Hepatocyte (in vitro differentiated cells): ENCODE results near the gene GRIN2C. TPM values are rescaled to one million over a fixed set of nuclear protein-coding genes. Genes with fewer than 3 reads are reported as not detected.

Experiments used
- DNase-seq: peaks from one replicate; pipeline ENCODE4 v3.0.0-alpha.2; 2016; ENCODE audit warnings: low spot score
- H2AFZ ChIP-seq: fragments of 200-600 bp; sonication (generic); 2 replicates; pipeline ENCODE4 v1.6.0; 2016; ENCODE audit warnings: antibody characterized with exemption, mild to moderate bottlenecking
- H3K27ac ChIP-seq: fragments of 200-600 bp; sonication (generic); 2 replicates; pipeline ENCODE4 v1.5.1; 2016; ENCODE audit warnings: mild to moderate bottlenecking
- H3K27me3 ChIP-seq: fragments of 200-600 bp; sonication (generic); 2 replicates; pipeline ENCODE4 v1.6.1; 2016
- H3K36me3 ChIP-seq: fragments of 200-600 bp; sonication (generic); replicated peaks from 2 replicates; pipeline ENCODE4 v1.5.1; 2016; ENCODE audit warnings: low read depth; ENCODE audit not compliant: insufficient read depth
- H3K4me1 ChIP-seq: fragments of 200-600 bp; sonication (generic); 2 replicates; pipeline ENCODE4 v1.5.1; 2016; ENCODE audit warnings: mild to moderate bottlenecking, moderate library complexity; ENCODE audit not compliant: insufficient read depth
- H3K4me2 ChIP-seq: fragments of 200-600 bp; sonication (generic); 2 replicates; pipeline ENCODE4 v1.6.0; 2016
- H3K4me3 ChIP-seq: fragments of 200-600 bp; sonication (generic); 2 replicates; pipeline ENCODE4 v1.5.1; 2016; ENCODE audit warnings: mild to moderate bottlenecking
- H3K79me2 ChIP-seq: fragments of 200-600 bp; sonication (generic); 2 replicates; pipeline ENCODE4 v1.6.0; 2017; ENCODE audit warnings: mild to moderate bottlenecking
- H3K9me2 ChIP-seq: fragments of 200-600 bp; sonication (generic); replicated peaks from 2 replicates; pipeline ENCODE4 v1.6.0; 2017; ENCODE audit warnings: mild to moderate bottlenecking; ENCODE audit not compliant: insufficient read depth
- H3K9me3 ChIP-seq: fragments of 200-600 bp; sonication (generic); 2 replicates; pipeline ENCODE4 v1.5.1; 2016; ENCODE audit warnings: low read depth, mild to moderate bottlenecking
- H4K20me1 ChIP-seq: fragments of 200-600 bp; sonication (generic); 2 replicates; pipeline ENCODE4 v1.6.0; 2016; ENCODE audit warnings: mild to moderate bottlenecking; ENCODE audit not compliant: insufficient read depth, poor library complexity, severe bottlenecking
- EZH2 ChIP-seq: fragments of 200-600 bp; sonication (generic); IDR thresholded peaks from 2 replicates; pipeline ENCODE4 v1.6.1; 2016; ENCODE audit warnings: antibody characterized with exemption, mild to moderate bottlenecking, borderline replicate concordance
- EZH2phosphoT487 ChIP-seq: fragments of 200-600 bp; sonication (generic); IDR thresholded peaks from one replicate; pipeline ENCODE4 v1.6.1; 2018; ENCODE audit warnings: antibody characterized with exemption, mild to moderate bottlenecking, low read depth, moderate library complexity; ENCODE audit not compliant: unreplicated experiment, severe bottlenecking
- WGBS: methylation state at CpG from one replicate; pipeline ENCODE4 v1.1.6; 2016; ENCODE audit warnings: low lambda C conversion rate; ENCODE audit errors: missing lambda C conversion rate; 5-methylcytosine and 5-hydroxymethylcytosine counted together
- polyA plus RNA-seq: library from polyadenylated mRNA; unstranded; fragments of >200 nt; fragmentation: Nextera tagmentation; extraction: Ambion mirVana; gene quantifications from 2 replicates; pipeline ENCODE4 v1.2.1, GENCODE V29; 2016
- total RNA-seq: library from RNA; depleted of rRNA; stranded (reverse); fragments of >200 nt; gene quantifications from 2 replicates; pipeline ENCODE4 v1.2.3, GENCODE V29; 2014
- TF ChIP-seq, protein P1 (sequence below): fragments of 200-600 bp; sonication (generic); IDR thresholded peaks from 2 replicates; pipeline ENCODE4 v1.5.1; 2016; ENCODE audit warnings: antibody characterized with exemption, mild to moderate bottlenecking; ENCODE audit not compliant: poor library complexity

GRIN2C gene
- total and polyA plus RNA-seq, 2 experiments from 2014 or later, result 0.27 TPM; not detected in 1

DNA sequence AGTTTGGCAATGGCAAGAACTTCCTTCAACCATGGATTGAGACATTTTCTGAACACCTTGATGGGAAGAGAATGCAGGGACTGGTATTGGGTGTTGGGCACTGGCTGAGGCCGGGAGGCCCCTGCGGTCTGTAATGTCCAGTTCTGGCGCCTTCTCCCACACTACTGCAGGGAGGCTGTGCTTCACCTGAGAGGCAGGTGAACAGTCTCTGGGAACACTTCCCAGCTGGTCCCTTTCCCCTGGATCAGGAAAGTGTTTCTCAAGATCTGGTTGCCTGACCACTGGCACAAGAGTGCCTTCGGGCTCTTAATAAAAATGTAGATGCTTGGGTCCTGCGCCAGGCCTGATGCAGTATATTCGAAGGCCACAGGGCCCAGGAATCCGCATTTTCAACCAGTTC lies 55.0 kb downstream of the GRIN2C start:
- no peaks in the 10 kb centered on the region for H3K27me3 ChIP-seq

GRCh38 chr17:74803971-74804370 lies 55.7 kb downstream of the GRIN2C start:
- TF ChIP-seq EZH2phosphoT487, result no peak
- TF ChIP-seq, protein P1, sequence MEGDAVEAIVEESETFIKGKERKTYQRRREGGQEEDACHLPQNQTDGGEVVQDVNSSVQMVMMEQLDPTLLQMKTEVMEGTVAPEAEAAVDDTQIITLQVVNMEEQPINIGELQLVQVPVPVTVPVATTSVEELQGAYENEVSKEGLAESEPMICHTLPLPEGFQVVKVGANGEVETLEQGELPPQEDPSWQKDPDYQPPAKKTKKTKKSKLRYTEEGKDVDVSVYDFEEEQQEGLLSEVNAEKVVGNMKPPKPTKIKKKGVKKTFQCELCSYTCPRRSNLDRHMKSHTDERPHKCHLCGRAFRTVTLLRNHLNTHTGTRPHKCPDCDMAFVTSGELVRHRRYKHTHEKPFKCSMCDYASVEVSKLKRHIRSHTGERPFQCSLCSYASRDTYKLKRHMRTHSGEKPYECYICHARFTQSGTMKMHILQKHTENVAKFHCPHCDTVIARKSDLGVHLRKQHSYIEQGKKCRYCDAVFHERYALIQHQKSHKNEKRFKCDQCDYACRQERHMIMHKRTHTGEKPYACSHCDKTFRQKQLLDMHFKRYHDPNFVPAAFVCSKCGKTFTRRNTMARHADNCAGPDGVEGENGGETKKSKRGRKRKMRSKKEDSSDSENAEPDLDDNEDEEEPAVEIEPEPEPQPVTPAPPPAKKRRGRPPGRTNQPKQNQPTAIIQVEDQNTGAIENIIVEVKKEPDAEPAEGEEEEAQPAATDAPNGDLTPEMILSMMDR, result no peak
- TF ChIP-seq EZH2, result no peak
- H3K9me3 ChIP-seq, result no peaks in the 10 kb centered on the region
- H3K27me3 ChIP-seq, result no peaks in the 10 kb centered on the region
- no peak overlapping the region for H2AFZ ChIP-seq
- WGBS, result 90% methylated on average over 5 of the region's 5 CpGs
- no peaks in the 10 kb centered on the region for H3K4me1 ChIP-seq
- no peak overlapping the region for H3K4me2 ChIP-seq
- H3K4me3 ChIP-seq, result no peak overlapping the region
- H3K9me2 ChIP-seq, result no peaks in the 10 kb centered on the region
- no peaks in the 10 kb centered on the region for H3K79me2 ChIP-seq
- H3K27ac ChIP-seq, result no peak overlapping the region
- no peak for DNase-seq
- no peaks in the 10 kb centered on the region for H4K20me1 ChIP-seq
- H3K36me3 ChIP-seq, result no peaks in the 10 kb centered on the region

More for the DNA sequence above, 55.0 kb downstream of the GRIN2C start:
- Histone ChIP-seq H3K79me2 (no peaks in the 10 kb centered on the region), H3K4me2 (no peak overlapping the region), H2AFZ (no peak overlapping the region), H3K27ac (no peak overlapping the region), H3K9me2 (no peaks in the 10 kb centered on the region), H3K4me1 (no peaks in the 10 kb centered on the region), H3K9me3 (no peaks in the 10 kb centered on the region), H3K36me3 (no peaks in the 10 kb centered on the region), H4K20me1 (no peaks in the 10 kb centered on the region), H3K4me3 (no peak overlapping the region)
- TF ChIP-seq EZH2phosphoT487, result no peak
- no peak for DNase-seq
- WGBS, result 97% methylated on average over 7 of the region's 7 CpGs

DNA sequence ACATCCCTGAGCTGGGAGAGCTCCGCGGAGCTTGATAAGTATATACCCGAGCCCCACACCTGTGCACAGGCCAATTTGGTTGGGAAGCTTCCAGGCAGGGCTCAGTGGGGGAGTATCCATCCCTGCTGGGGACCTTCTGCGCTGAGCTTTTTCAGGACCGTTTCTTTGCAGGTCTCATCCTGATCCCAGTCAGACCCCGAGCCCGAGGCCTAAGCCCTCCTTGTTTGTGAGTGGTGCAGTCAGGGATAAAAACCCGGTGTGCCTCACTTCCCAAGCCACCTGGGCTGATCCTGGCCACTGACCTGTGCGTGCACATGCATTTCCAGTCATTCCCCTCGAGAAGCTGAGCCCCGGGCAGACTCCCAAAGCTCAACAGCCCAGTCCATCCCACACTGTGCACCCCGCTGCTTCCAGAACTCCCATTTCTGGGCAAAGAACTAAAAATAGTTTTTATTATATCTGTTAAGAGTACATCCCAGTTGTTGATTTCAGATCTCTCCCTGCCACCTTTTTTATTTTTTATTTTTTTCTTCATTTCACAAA lies 56.2 kb downstream of the GRIN2C start:
- Histone ChIP-seq H3K27ac (no peak overlapping the region), H2AFZ (no peak overlapping the region), H3K36me3 (no peaks in the 10 kb centered on the region), H3K9me2 (no peaks in the 10 kb centered on the region), H3K9me3 (no peaks in the 10 kb centered on the region), H3K4me1 (no peaks in the 10 kb centered on the region), H3K79me2 (no peaks in the 10 kb centered on the region), H4K20me1 (no peaks in the 10 kb centered on the region), H3K27me3 (no peaks in the 10 kb centered on the region), H3K4me2 (no peak overlapping the region), H3K4me3 (no peak overlapping the region)
- 94% methylated on average over 12 of the region's 12 CpGs for WGBS
- TF ChIP-seq, protein P1, result no peak
- no peak for TF ChIP-seq EZH2
- TF ChIP-seq EZH2phosphoT487, result no peak
- DNase-seq, result no peak

GRCh38 chr17:74801896-74802295 lies 57.8 kb downstream of the GRIN2C start:
- no peaks in the 10 kb centered on the region for H3K9me3 ChIP-seq
- no peaks in the 10 kb centered on the region for H3K27me3 ChIP-seq
- 97% methylated on average over 8 of the region's 8 CpGs for WGBS
- H3K4me3 ChIP-seq, result no peak overlapping the region
- DNase-seq, result no peak
- no peaks in the 10 kb centered on the region for H3K36me3 ChIP-seq
- no peaks in the 10 kb centered on the region for H3K9me2 ChIP-seq
- H3K4me2 ChIP-seq, result no peak overlapping the region
- TF ChIP-seq EZH2phosphoT487 (no peak), EZH2 (no peak)
- H3K4me1 ChIP-seq, result no peaks in the 10 kb centered on the region
- no peak overlapping the region for H2AFZ ChIP-seq
- no peaks in the 10 kb centered on the region for H4K20me1 ChIP-seq
- no peak overlapping the region for H3K27ac ChIP-seq
- H3K79me2 ChIP-seq, result no peaks in the 10 kb centered on the region
